Spleen (tissue), 11 donors: ENCODE measurements around the gene NGFR. TPM values are rescaled to one million over a fixed set of nuclear protein-coding genes. Genes with fewer than 3 reads are reported as not detected.

ENCODE experiments used
- DNase-seq: peaks from one replicate; pipeline ENCODE4 v3.0.0-alpha.2; 2020
- H3K27ac ChIP-seq, 8 donors: fragments of 200-600 bp; sonication (generic) in 7 of 8; 1 replicate in 4 of 8; 2 replicates in 4 of 8; pipeline versions ENCODE4 v1.5.0 to v1.8.0; 2016 to 2021; ENCODE audit warnings: inconsistent platforms in 4 of 8, mild to moderate bottlenecking in 4 of 8, moderate library complexity in 1 of 8
- H3K27me3 ChIP-seq, 7 donors: fragments of 200-600 bp; sonication (generic) in 6 of 7; replicated peaks in 1 of 7; 1 replicate in 4 of 7; 2 replicates in 3 of 7; pipeline versions ENCODE4 v1.5.0 to v1.8.0; 2016 to 2021; ENCODE audit warnings: inconsistent platforms in 3 of 7, mild to moderate bottlenecking in 1 of 7
- H3K36me3 ChIP-seq, 6 donors: fragments of 200-600 bp; sonication (generic) in 5 of 6; 1 replicate in 4 of 6; 2 replicates in 2 of 6; pipeline versions ENCODE4 v1.5.0 to v1.8.0; 2016 to 2021; ENCODE audit warnings: inconsistent platforms in 2 of 6
- H3K4me1 ChIP-seq, 6 donors: fragments of 200-600 bp; sonication (generic) in 5 of 6; 1 replicate in 3 of 6; 2 replicates in 3 of 6; pipeline versions ENCODE4 v1.5.0 to v1.8.0; 2016 to 2021; ENCODE audit warnings: inconsistent platforms in 3 of 6
- H3K4me3 ChIP-seq, 8 donors: fragments of 200-600 bp; sonication (generic) in 7 of 8; 1 replicate in 4 of 8; 2 replicates in 4 of 8; pipeline versions ENCODE4 v1.5.0 to v1.8.0; 2016 to 2021; ENCODE audit warnings: inconsistent platforms in 4 of 8, mild to moderate bottlenecking in 4 of 8, moderate library complexity in 2 of 8
- H3K9me3 ChIP-seq, 8 donors: fragments of 200-600 bp; sonication (generic) in 7 of 8; 1 replicate in 4 of 8; 2 replicates in 4 of 8; pipeline versions ENCODE4 v1.5.0 to v1.8.0; 2016 to 2021; ENCODE audit warnings: inconsistent platforms in 4 of 8
- POLR2A ChIP-seq, 3 donors: fragments of 450-650 bp; IDR thresholded peaks; one replicate each; pipeline ENCODE4 v1.5.1; 2017; ENCODE audit warnings: antibody characterized with exemption in 3 of 3, mild to moderate bottlenecking in 1 of 3
- POLR2AphosphoS5 ChIP-seq, 3 donors: sonication (generic); formaldehyde crosslinking; IDR thresholded peaks; one replicate each; pipeline ENCODE4 v1.5.1; 2017; ENCODE audit warnings: antibody characterized with exemption in 3 of 3
- WGBS, 5 donors: extraction: QIAGEN DNeasy Blood & Tissue Kit in 3 of 5; methylation state at CpG; one replicate each; pipeline versions ENCODE4 v1.1.5 to v1.1.7; 2013 to 2018; 5-methylcytosine and 5-hydroxymethylcytosine counted together
- intact Hi-C: fragments of 100-400 bp; cut with DNase I; formaldehyde crosslinking; loops from one replicate; pipeline ENCODE4 v1.15.0; 2023; ENCODE audit warnings: low total_unique reads
- polyA plus RNA-seq, 3 donors: library from polyadenylated mRNA; stranded (reverse); fragments of 200-250 nt; gene quantifications; one replicate each; pipeline ENCODE4 v1.2.1, GENCODE V29; 2013
- total RNA-seq, 7 donors: library from RNA; depleted of rRNA in 3 of 7; stranded (reverse); fragments of >200 nt in 3 of 7; fragmentation: NEBNext Ultra II Directional in 4 of 7; extraction: Animal tissue kit (Norgen Biotek cat#: 25700) in 4 of 7; gene quantifications; one replicate each; pipeline versions ENCODE4 v1.1.0 to v1.2.1, GENCODE V29; 2016 to 2021
- TF ChIP-seq, protein P1 (sequence below), 11 experiments: fragments of 200-600 bp in 7 of 11; fragments of 450-650 bp in 4 of 11; sonication (generic) in 4 of 11; IDR thresholded peaks in 8 of 11; conservative IDR thresholded peaks in 3 of 11; 1 replicate in 7 of 11; 2 replicates in 4 of 11; pipeline versions ENCODE4 v1.4.0 to v1.8.0; 2016 to 2021; ENCODE audit warnings: antibody characterized with exemption in 11 of 11, inconsistent platforms in 4 of 11, mild to moderate bottlenecking in 1 of 11
- donor health status: healthy with polysubstance abuse.
- donor health status: DM: no; HTN: no; CAD: no; lungs with moderate emphysema.
- donor health status: DM: no; HTN: no; CAD: no.
- donor health status: Bipolar disorder and iron deficiency.
- donor health status: healthy.
- donor health status: DM: no; HTN: no; CAD: no.
- donor health status: DM: yes; HTN: yes; CAD: no.

Gene NGFR
- total and polyA plus RNA-seq, 10 donors, result 4.1 to 36.8 (median 13.9) TPM

DNA sequence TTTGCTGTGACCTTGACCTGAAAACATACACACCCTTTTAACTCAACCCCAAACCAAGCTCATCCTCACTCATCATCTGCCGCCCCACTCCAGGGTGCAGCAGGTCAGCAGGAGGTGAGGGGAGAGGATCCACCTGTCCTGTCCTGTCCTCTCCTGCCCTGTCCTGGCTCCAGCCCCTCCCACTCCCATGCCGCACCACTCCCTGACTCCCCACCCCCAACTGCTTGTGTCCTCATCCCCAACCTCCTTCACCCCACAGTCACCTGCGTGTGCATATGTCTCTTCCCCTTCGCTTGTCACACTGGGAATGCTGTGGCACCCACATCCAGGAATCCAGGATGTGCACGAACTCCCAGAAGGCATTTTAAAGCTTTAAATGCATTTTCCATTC is 15.6 kb downstream of the NGFR start:
- Histone ChIP-seq H3K4me1 (peaks cover 0 to 74% (median 19%) of the 10 kb centered on the region in 6 donors), H3K9me3 (no peaks in the 10 kb centered on the region), H3K27ac (no peak overlapping the region), H3K27me3 (peaks cover 0 to 69% (median 22%) of the 10 kb centered on the region in 7 donors), H3K4me3 (no peak overlapping the region), H3K36me3 (no peaks in the 10 kb centered on the region)
- DNase-seq, result no peak
- 85 to 93% (median 88%) methylated on average over 5 of the region's 5 CpGs for WGBS, 5 donors
- intact Hi-C loops, result no loop called here
- TF ChIP-seq, protein P1, sequence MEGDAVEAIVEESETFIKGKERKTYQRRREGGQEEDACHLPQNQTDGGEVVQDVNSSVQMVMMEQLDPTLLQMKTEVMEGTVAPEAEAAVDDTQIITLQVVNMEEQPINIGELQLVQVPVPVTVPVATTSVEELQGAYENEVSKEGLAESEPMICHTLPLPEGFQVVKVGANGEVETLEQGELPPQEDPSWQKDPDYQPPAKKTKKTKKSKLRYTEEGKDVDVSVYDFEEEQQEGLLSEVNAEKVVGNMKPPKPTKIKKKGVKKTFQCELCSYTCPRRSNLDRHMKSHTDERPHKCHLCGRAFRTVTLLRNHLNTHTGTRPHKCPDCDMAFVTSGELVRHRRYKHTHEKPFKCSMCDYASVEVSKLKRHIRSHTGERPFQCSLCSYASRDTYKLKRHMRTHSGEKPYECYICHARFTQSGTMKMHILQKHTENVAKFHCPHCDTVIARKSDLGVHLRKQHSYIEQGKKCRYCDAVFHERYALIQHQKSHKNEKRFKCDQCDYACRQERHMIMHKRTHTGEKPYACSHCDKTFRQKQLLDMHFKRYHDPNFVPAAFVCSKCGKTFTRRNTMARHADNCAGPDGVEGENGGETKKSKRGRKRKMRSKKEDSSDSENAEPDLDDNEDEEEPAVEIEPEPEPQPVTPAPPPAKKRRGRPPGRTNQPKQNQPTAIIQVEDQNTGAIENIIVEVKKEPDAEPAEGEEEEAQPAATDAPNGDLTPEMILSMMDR (IDR thresholded peaks at IDR 0.05 in 8 of 11, conservative IDR thresholded peaks at IDR 0.05 in 3 of 11), result no peak
- no peak for TF ChIP-seq POLR2A (IDR thresholded peaks at IDR 0.05)
- no peak for TF ChIP-seq POLR2AphosphoS5 (IDR thresholded peaks at IDR 0.05)

- no peak overlapping the region for H3K27ac ChIP-seq
- DNase-seq, result no peak
- TF ChIP-seq POLR2AphosphoS5 (IDR thresholded peaks at IDR 0.05) (no peak), POLR2A (IDR thresholded peaks at IDR 0.05) (no peak)
- TF ChIP-seq, protein P1 (IDR thresholded peaks at IDR 0.05 in 8 of 11, conservative IDR thresholded peaks at IDR 0.05 in 3 of 11), result no peak
Measured at GRCh38 chr17:49511810-49512209, 16.7 kb downstream of the NGFR start.

GRCh38 chr17:49512296-49513043 is 17.4 kb downstream of the NGFR start:
- Histone ChIP-seq H3K4me3 (no peak overlapping the region), H3K27ac (peak overlapping the region in 1 of 8 donors; percentile 17), H3K36me3 (no peaks in the 10 kb centered on the region), H3K27me3 (peaks cover 0 to 52% (median 14%) of the 10 kb centered on the region in 7 donors), H3K9me3 (no peaks in the 10 kb centered on the region), H3K4me1 (peaks cover 0 to 74% (median 21%) of the 10 kb centered on the region in 6 donors)
- DNase-seq, result no peak
- 74 to 86% (median 82%) methylated on average over 12 to 26 of the region's 26 CpGs for WGBS, 5 donors
- intact Hi-C loops, result no loop called here
- TF ChIP-seq POLR2AphosphoS5 (IDR thresholded peaks at IDR 0.05) (no peak), POLR2A (IDR thresholded peaks at IDR 0.05) (no peak)
- TF ChIP-seq, protein P1 (IDR thresholded peaks at IDR 0.05 in 8 of 11, conservative IDR thresholded peaks at IDR 0.05 in 3 of 11), result no peak

More at GRCh38 chr17:49511810-49512209, 16.7 kb downstream of the NGFR start:
- Histone ChIP-seq H3K36me3 (no peaks in the 10 kb centered on the region), H3K4me3 (no peak overlapping the region), H3K9me3 (no peaks in the 10 kb centered on the region), H3K4me1 (peaks cover 0 to 78% (median 21%) of the 10 kb centered on the region in 6 donors), H3K27me3 (peaks cover 0 to 59% (median 14%) of the 10 kb centered on the region in 7 donors)
- intact Hi-C loops, result no loop called here
- WGBS, 5 donors, result 75 to 90% (median 81%) methylated on average over 14 to 16 of the region's 16 CpGs

GRCh38 chr17:49513044-49513395 is 17.9 kb downstream of the NGFR start:
- intact Hi-C loops, result no loop called here
- Histone ChIP-seq H3K4me1 (peaks cover 0 to 70% (median 21%) of the 10 kb centered on the region in 6 donors), H3K4me3 (no peak overlapping the region), H3K27ac (peak overlapping the region in 4 of 8 donors; percentile 68 to 72 (median 70)), H3K36me3 (no peaks in the 10 kb centered on the region), H3K9me3 (no peaks in the 10 kb centered on the region), H3K27me3 (peaks cover 0 to 46% (median 13%) of the 10 kb centered on the region in 7 donors)
- no peak for TF ChIP-seq POLR2A (IDR thresholded peaks at IDR 0.05)
- no peak for TF ChIP-seq POLR2AphosphoS5 (IDR thresholded peaks at IDR 0.05)
- TF ChIP-seq, protein P1 (IDR thresholded peaks at IDR 0.05 in 8 of 11, conservative IDR thresholded peaks at IDR 0.05 in 3 of 11), result no peak
- WGBS, 5 donors, result 46 to 73% (median 51%) methylated on average over 6 of the region's 6 CpGs
- DNase-seq, result peak; percentile 69
